IMR-90 (cell line): ENCODE data around the gene IPO7. TPM values are rescaled to one million over a fixed set of nuclear protein-coding genes. Genes with fewer than 3 reads are reported as not detected.
A peak's percentile ranks its signal among the peaks of the same experiment; 100 is the strongest.

Source experiments
- ATAC-seq: fragments of 200-7000 bp; cut with Tn5 transposase; 2 replicates; pipeline ENCODE4 v1.9.1; 2020; ENCODE audit warnings: low read depth, mild to moderate bottlenecking, moderate library complexity
- BruUV-seq: library from RNA; stranded (reverse); fragments of 400-500 nt; replicated peaks from 2 replicates; lab custom pipeline; 2021; lab: Mats Ljungman, UMichigan
- CTCF ChIA-PET: fragments of 300-600 bp; formaldehyde crosslinking; extraction: SDS; loops from one replicate; lab custom pipeline; 2021; ENCODE audit warnings: antibody characterized with exemption; lab: Yijun Ruan, JAX
- POLR2A ChIA-PET: fragments of 300-600 bp; sonication (Branson Sonifier 250); formaldehyde crosslinking; loops from one replicate; lab custom pipeline; 2022; ENCODE audit warnings: antibody characterized with exemption; ENCODE audit not compliant: unreplicated experiment; lab: Charles Lee
- DNase-seq: peaks from one replicate; pipeline ENCODE4 v3.0.0; 2013
- H2AFZ ChIP-seq: replicated peaks from 2 replicates; pipeline ENCODE3; 2013; ENCODE audit warnings: low read length, mild to moderate bottlenecking; ENCODE audit not compliant: poor library complexity
- H2AK5ac ChIP-seq: 2 replicates; pipeline ENCODE4 v1.6.1; 2013; ENCODE audit warnings: low read depth, low read length, inconsistent platforms
- H2AK9ac ChIP-seq: replicated peaks from 2 replicates; pipeline ENCODE3; 2013; ENCODE audit warnings: mild to moderate bottlenecking, low read depth, low read length, moderate library complexity; ENCODE audit not compliant: poor library complexity
- H2BK120ac ChIP-seq: 2 replicates; pipeline ENCODE4 v1.6.1; 2013; ENCODE audit warnings: low read depth, low read length, inconsistent platforms
- H2BK15ac ChIP-seq: 3 replicates; pipeline ENCODE4 v1.6.1; 2013; ENCODE audit warnings: low read depth, low read length, inconsistent platforms
- H2BK20ac ChIP-seq: 2 replicates; pipeline ENCODE4 v1.6.1; 2013; ENCODE audit warnings: low read depth, mild to moderate bottlenecking, inconsistent platforms, low read length, moderate library complexity
- H2BK5ac ChIP-seq: 2 replicates; pipeline ENCODE4 v1.6.1; 2013; ENCODE audit warnings: mild to moderate bottlenecking, low read depth, low read length, inconsistent platforms; ENCODE audit not compliant: poor library complexity, severe bottlenecking
- H3K14ac ChIP-seq: replicated peaks from 2 replicates; pipeline ENCODE4 v1.6.1; 2013; ENCODE audit warnings: low read depth, low read length, inconsistent platforms
- H3K18ac ChIP-seq: 2 replicates; pipeline ENCODE4 v1.6.1; 2013; ENCODE audit warnings: low read depth, low read length, control low read depth
- H3K23ac ChIP-seq: 2 replicates; pipeline ENCODE4 v1.6.1; 2013; ENCODE audit warnings: low read depth, low read length, inconsistent platforms
- H3K27ac ChIP-seq: 2 replicates; pipeline ENCODE4 v1.5.1; 2013; ENCODE audit warnings: mild to moderate bottlenecking, control low read depth, low read length; ENCODE audit not compliant: insufficient read depth
- H3K27me3 ChIP-seq: 2 replicates; pipeline ENCODE4 v1.6.1; 2013; ENCODE audit warnings: low read length; ENCODE audit not compliant: control insufficient read depth, insufficient read depth
- H3K36me3 ChIP-seq: 2 replicates; pipeline ENCODE4 v1.6.1; 2013; ENCODE audit warnings: low read length, mixed read lengths; ENCODE audit not compliant: control insufficient read depth, insufficient read depth
- H3K4ac ChIP-seq: 2 replicates; pipeline ENCODE4 v1.6.1; 2013; ENCODE audit warnings: low read depth, low read length, inconsistent platforms
- H3K4me1 ChIP-seq: 2 replicates; pipeline ENCODE4 v1.6.1; 2013; ENCODE audit warnings: low read length, mixed read lengths; ENCODE audit not compliant: control insufficient read depth, insufficient read depth
- H3K4me2 ChIP-seq: 2 replicates; pipeline ENCODE4 v1.6.1; 2013; ENCODE audit warnings: low read depth, mild to moderate bottlenecking, control low read depth, low read length, moderate library complexity
- H3K4me3 ChIP-seq: 2 replicates; pipeline ENCODE4 v1.5.1; 2013; ENCODE audit warnings: low read depth, mild to moderate bottlenecking, control low read depth, low read length, moderate library complexity; ENCODE audit not compliant: insufficient read depth
- H3K56ac ChIP-seq: 2 replicates; pipeline ENCODE4 v1.6.1; 2013; ENCODE audit warnings: low read length, inconsistent platforms; ENCODE audit not compliant: insufficient read depth; ENCODE audit errors: extremely low read depth
- H3K79me1 ChIP-seq, 2 experiments: 2 replicates each; pipeline ENCODE4 v1.6.1; 2013; ENCODE audit warnings: low read length in 2 of 2, inconsistent platforms in 1 of 2, low read depth in 1 of 2
- H3K9ac ChIP-seq: 2 replicates; pipeline ENCODE4 v1.6.1; 2013; ENCODE audit warnings: low read depth, low read length, control low read depth
- H3K9me1 ChIP-seq: 2 replicates; pipeline ENCODE4 v1.6.1; 2013; ENCODE audit warnings: low read length, inconsistent platforms; ENCODE audit not compliant: insufficient read depth
- H3K9me3 ChIP-seq: 2 replicates; pipeline ENCODE4 v1.6.1; 2013; ENCODE audit warnings: low read length; ENCODE audit not compliant: control insufficient read depth, insufficient read depth
- H4K20me1 ChIP-seq: 2 replicates; pipeline ENCODE4 v1.6.1; 2013; ENCODE audit warnings: low read length, inconsistent platforms; ENCODE audit not compliant: insufficient read depth
- H4K5ac ChIP-seq: 2 replicates; pipeline ENCODE4 v1.6.1; 2013; ENCODE audit warnings: mild to moderate bottlenecking, low read depth, low read length, control low read depth
- H4K8ac ChIP-seq, 2 experiments: 2 replicates each; pipeline ENCODE4 v1.6.1; 2013; ENCODE audit warnings: low read depth in 2 of 2, low read length in 2 of 2, control low read depth in 1 of 2, inconsistent platforms in 1 of 2
- H4K91ac ChIP-seq: 2 replicates; pipeline ENCODE4 v1.6.1; 2013; ENCODE audit warnings: low read depth, low read length, inconsistent platforms; ENCODE audit not compliant: insufficient read depth
- BHLHE40 ChIP-seq: fragments of 150-350 bp; IDR thresholded peaks from 2 replicates; pipeline ENCODE4 v1.6.1; 2016; ENCODE audit warnings: mild to moderate bottlenecking, low read depth, low read length
- CEBPB ChIP-seq: IDR thresholded peaks from 2 replicates; pipeline ENCODE4 v1.6.1; 2012; ENCODE audit warnings: low read depth, low read length, improper control_type of control experiment
- CHD1 ChIP-seq: IDR thresholded peaks from 2 replicates; pipeline ENCODE4 v1.6.1; 2012; ENCODE audit warnings: low read depth, low read length, improper control_type of control experiment
- CTCF ChIP-seq: conservative IDR thresholded peaks from 2 replicates; pipeline ENCODE4 v1.5.1; 2012; ENCODE audit warnings: mild to moderate bottlenecking, low read depth, low read length, improper control_type of control experiment
- FOS ChIP-seq: fragments of 150-350 bp; IDR thresholded peaks from 2 replicates; pipeline ENCODE4 v1.6.1; 2016; ENCODE audit warnings: low read depth, low read length
- MAFK ChIP-seq: IDR thresholded peaks from 2 replicates; pipeline ENCODE4 v1.6.1; 2012; ENCODE audit warnings: low read depth, low read length, improper control_type of control experiment
- MAZ ChIP-seq: IDR thresholded peaks from 2 replicates; pipeline ENCODE4 v1.6.1; 2012; ENCODE audit warnings: low read depth, mild to moderate bottlenecking, low read length, improper control_type of control experiment, moderate library complexity, borderline replicate concordance
- MXI1 ChIP-seq: IDR thresholded peaks from 2 replicates; pipeline ENCODE4 v1.6.1; 2012; ENCODE audit warnings: low read depth, mild to moderate bottlenecking, low read length, moderate library complexity, borderline replicate concordance
- NFE2L2 ChIP-seq: fragments of 150-350 bp; IDR thresholded peaks from 2 replicates; pipeline ENCODE4 v1.6.1; 2016; ENCODE audit warnings: low read depth, mild to moderate bottlenecking, low read length
- POLR2A ChIP-seq: IDR thresholded peaks from 2 replicates; pipeline ENCODE4 v1.6.1; 2012; ENCODE audit warnings: mild to moderate bottlenecking, low read depth, low read length
- RAD21 ChIP-seq: IDR thresholded peaks from 2 replicates; pipeline ENCODE4 v1.6.1; 2012; ENCODE audit warnings: low read length, improper control_type of control experiment
- RCOR1 ChIP-seq: IDR thresholded peaks from 2 replicates; pipeline ENCODE4 v1.6.1; 2012; ENCODE audit warnings: mild to moderate bottlenecking, low read length, improper control_type of control experiment; ENCODE audit not compliant: insufficient replicate concordance
- RFX5 ChIP-seq: IDR thresholded peaks from 2 replicates; pipeline ENCODE4 v1.8.0; 2012; ENCODE audit warnings: low read depth, mild to moderate bottlenecking, low read length, moderate library complexity
- SMC3 ChIP-seq: fragments of 150-350 bp; IDR thresholded peaks from 2 replicates; pipeline ENCODE4 v1.6.1; 2016; ENCODE audit warnings: low read depth, mild to moderate bottlenecking, antibody characterized with exemption, low read length, moderate library complexity
- USF2 ChIP-seq: fragments of 150-350 bp; IDR thresholded peaks from 2 replicates; pipeline ENCODE4 v1.6.1; 2017; ENCODE audit warnings: mild to moderate bottlenecking, antibody characterized with exemption, low read length, low read depth
- WGBS, 2 experiments: methylation state at CpG; one replicate each; pipeline versions ENCODE4 v1.1.5 to v1.1.7; 2013; ENCODE audit warnings: missing lambda C conversion rate in 2 of 2; ENCODE audit not compliant: insufficient read length in 1 of 2; ENCODE audit errors: extremely low coverage in 2 of 2; 5-methylcytosine and 5-hydroxymethylcytosine counted together
- dilution Hi-C: fragments of 300-500 bp; cut with HindIII; formaldehyde crosslinking; loops from one replicate; pipeline ENCODE4 v1.14.3; 2018; ENCODE audit warnings: low sequenced_read_pairs; ENCODE audit not compliant: unreplicated experiment
- in situ Hi-C: fragments of 300-500 bp; cut with MboI; formaldehyde crosslinking; loops from 3 replicates; pipeline ENCODE4 v1.14.3; 2019; ENCODE audit warnings: low sequenced_read_pairs, inconsistent platforms, mixed read lengths
- intact Hi-C: fragments of 100-400 bp; cut with micrococcal nuclease; formaldehyde crosslinking; loops from 2 replicates; pipeline ENCODE4 v1.10.0; 2022
- polyA plus RNA-seq, 3 experiments: library from polyadenylated mRNA; depleted of rRNA; stranded (reverse); fragments of >200 nt; gene quantifications; 2 replicates each; pipeline ENCODE4 v1.2.3, GENCODE V29; 2012; ENCODE audit warnings: low replicate concordance in 1 of 3
- total RNA-seq: library from RNA; depleted of rRNA; stranded (reverse); fragments of >200 nt; gene quantifications from 2 replicates; pipeline ENCODE4 v1.2.3, GENCODE V29; 2012

IPO7 gene
- total and polyA plus RNA-seq, 2 of the 4 experiments (the other 2 are of a cell fraction) = 40.6 to 110 TPM

GRCh38 chr11:9460322-9461062, 76.0 kb downstream of the IPO7 start, which contains the start of gene ZNF143:
Gene ZNF143 (plus strand): TSS chr11:9461012. CDS start chr11:9471309, 10,297 bp downstream.
- no peaks in the 10 kb centered on the region for H4K20me1 ChIP-seq
- ChIA-PET CTCF (interaction anchor here (0.7 kb wide), 1 partner anchor 24 kb away, joined by 3 read pairs; no protein-coding TSS in a partner anchor), POLR2A (interaction anchor here (0.6 to 1.2 kb wide), 9 partner anchors 11 to 589 kb away, joined by 3 to 5 read pairs (median 3); partner anchors contain the start of gene DENND5A)
- peak within 1 kb of the TSS; percentile 81 for H3K4me3 ChIP-seq
- dilution Hi-C loops = no loop called here
- peak within 1 kb of the TSS; percentile 98 for H4K5ac ChIP-seq
- H2BK5ac ChIP-seq = peak within 1 kb of the TSS; percentile 92
- no peaks in the 10 kb centered on the region for H3K4me1 ChIP-seq
- peak; percentile 100 for DNase-seq
- H2BK15ac ChIP-seq = peak within 1 kb of the TSS; percentile 3; the same call in 1 of the 3 replicates
- H2BK20ac ChIP-seq = 0 out of 2 replicates have a peak within 1 kb of the TSS, but pooled peaks have one; percentile 23
- no peaks in the 10 kb centered on the region for H3K36me3 ChIP-seq
- peak within 1 kb of the TSS; percentile 100 for H3K14ac ChIP-seq
- peak within 1 kb of the TSS; percentile 95 for H3K9ac ChIP-seq
- WGBS, 2 experiments = 1% methylated on average over 18 of the region's 45 CpGs; no CpG with 5 or more reads in 1 of the 2 experiments
- peak within 1 kb of the TSS; percentile 100 for H3K23ac ChIP-seq
- H3K9me1 ChIP-seq = no peaks in the 10 kb centered on the region
- BruUV-seq = no TSS peak
- no peaks in the 10 kb centered on the region for H3K9me3 ChIP-seq
- H2BK120ac ChIP-seq = peak within 1 kb of the TSS; percentile 72
- peak within 1 kb of the TSS; percentile 95 for H3K27ac ChIP-seq
- in situ Hi-C loops = no loop called here
- peak; percentile 94 for ATAC-seq
- H3K18ac ChIP-seq = peak within 1 kb of the TSS; percentile 97
- peak within 1 kb of the TSS; percentile 100 for H2AK9ac ChIP-seq
- H3K4ac ChIP-seq = peak within 1 kb of the TSS; percentile 100
- peak within 1 kb of the TSS; percentile 100 for H2AK5ac ChIP-seq
- intact Hi-C loops = loop anchor here (1.0 to 5.0 kb wide), 3 partner anchors 113 to 288 kb away; partner anchors contain the start of gene WEE1
- H3K4me2 ChIP-seq = peak within 1 kb of the TSS; percentile 97
- H2AFZ ChIP-seq = peak within 1 kb of the TSS; percentile 88
- peaks cover 12 to 34% of the 10 kb centered on the region in 2 experiments for H3K79me1 ChIP-seq
- H4K91ac ChIP-seq = peak within 1 kb of the TSS; percentile 100
- peak within 1 kb of the TSS; percentile 94 to 99 for H4K8ac ChIP-seq
- H3K27me3 ChIP-seq = no peaks in the 10 kb centered on the region
- peak within 1 kb of the TSS; percentile 99 for H3K56ac ChIP-seq
- TF ChIP-seq MXI1 = peak; percentile 36; the same call in 1 of the 2 replicates
- no peak for TF ChIP-seq BHLHE40
- TF ChIP-seq POLR2A = no peak; the same call in 1 of the 2 replicates
- TF ChIP-seq USF2 = peak; percentile 24; the same call in 1 of the 2 replicates
- TF ChIP-seq CHD1 = peak; percentile 94
- TF ChIP-seq RFX5 = peak; percentile 24; the same call in 1 of the 2 replicates
- TF ChIP-seq MAZ = peak; percentile 79
- TF ChIP-seq NFE2L2 = no peak
- peak; percentile 94 for TF ChIP-seq FOS
- peak; percentile 17; the same call in 1 of the 2 replicates for TF ChIP-seq CEBPB
- TF ChIP-seq RAD21 = no peak
- no peak for TF ChIP-seq MAFK
- TF ChIP-seq RCOR1 = no peak
- no peak for TF ChIP-seq SMC3
- TF ChIP-seq CTCF = no peak
